SU-DHL-6 (cell line): ENCODE measurements around the gene RALY.

Experiments used
- CTCF ChIP-seq: fragments of 200-600 bp; sonication (generic); IDR thresholded peaks from one replicate; pipeline ENCODE4 v1.5.1; 2017; ENCODE audit warnings: antibody characterized with exemption, mild to moderate bottlenecking, low read length, moderate library complexity; ENCODE audit not compliant: insufficient read depth, poor library complexity, severe bottlenecking
- EZH2phosphoT487 ChIP-seq: fragments of 200-600 bp; sonication (generic), shearing (Covaris generic); conservative IDR thresholded peaks from 2 replicates; pipeline ENCODE4 v1.6.1; 2018; ENCODE audit warnings: mild to moderate bottlenecking, antibody characterized with exemption, low read length, moderate library complexity, mixed read lengths

- TF ChIP-seq CTCF: no peak
- no peak for TF ChIP-seq EZH2phosphoT487
These were observed 12.9 kb downstream of the RALY start for GRCh38 chr20:34006619-34007018.
